ENCODE results near the gene SIGLEC10.
"Not testable (repeated sequence)": the region's sequence is repeated elsewhere in the genome, so short reads cannot be mapped to it uniquely, and the experiment has no call there.

SIGLEC10 gene, protein sequence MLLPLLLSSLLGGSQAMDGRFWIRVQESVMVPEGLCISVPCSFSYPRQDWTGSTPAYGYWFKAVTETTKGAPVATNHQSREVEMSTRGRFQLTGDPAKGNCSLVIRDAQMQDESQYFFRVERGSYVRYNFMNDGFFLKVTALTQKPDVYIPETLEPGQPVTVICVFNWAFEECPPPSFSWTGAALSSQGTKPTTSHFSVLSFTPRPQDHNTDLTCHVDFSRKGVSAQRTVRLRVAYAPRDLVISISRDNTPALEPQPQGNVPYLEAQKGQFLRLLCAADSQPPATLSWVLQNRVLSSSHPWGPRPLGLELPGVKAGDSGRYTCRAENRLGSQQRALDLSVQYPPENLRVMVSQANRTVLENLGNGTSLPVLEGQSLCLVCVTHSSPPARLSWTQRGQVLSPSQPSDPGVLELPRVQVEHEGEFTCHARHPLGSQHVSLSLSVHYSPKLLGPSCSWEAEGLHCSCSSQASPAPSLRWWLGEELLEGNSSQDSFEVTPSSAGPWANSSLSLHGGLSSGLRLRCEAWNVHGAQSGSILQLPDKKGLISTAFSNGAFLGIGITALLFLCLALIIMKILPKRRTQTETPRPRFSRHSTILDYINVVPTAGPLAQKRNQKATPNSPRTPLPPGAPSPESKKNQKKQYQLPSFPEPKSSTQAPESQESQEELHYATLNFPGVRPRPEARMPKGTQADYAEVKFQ
- total RNA-seq = 0.12 to 0.80 (median 0.42) reads per million in 4 donors

DNA sequence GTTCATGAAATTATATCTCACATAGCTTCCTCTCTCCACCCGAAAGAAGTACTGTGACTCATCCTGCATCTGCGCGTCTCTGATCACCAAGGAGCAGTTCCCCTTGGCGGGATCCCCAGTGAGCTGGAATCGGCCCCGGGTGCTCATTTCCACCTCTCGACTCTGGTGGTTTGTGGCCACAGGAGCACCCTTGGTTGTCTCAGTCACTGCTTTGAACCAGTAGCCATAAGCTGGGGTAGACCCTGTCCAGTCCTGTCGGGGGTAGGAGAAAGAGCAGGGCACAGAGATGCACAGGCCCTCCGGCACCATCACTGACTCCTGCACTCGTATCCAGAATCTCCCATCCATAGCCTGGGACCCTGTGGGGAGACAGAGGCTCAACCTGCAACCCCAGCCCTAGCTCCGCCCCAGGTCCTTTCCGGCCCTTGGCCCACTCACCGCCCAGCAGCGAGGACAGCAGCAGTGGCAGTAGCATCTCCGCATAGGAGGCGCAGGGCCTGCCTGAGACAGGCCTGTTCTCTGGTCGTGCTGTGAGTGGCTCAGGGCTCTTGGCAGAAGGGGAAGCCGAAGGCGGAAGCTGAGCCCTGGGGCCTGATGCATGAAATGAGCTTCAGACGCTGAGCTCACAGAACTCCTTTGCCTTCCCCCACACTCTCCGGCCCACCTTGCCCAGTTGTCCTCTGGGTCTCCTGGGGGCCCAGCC is at the start of gene SIGLEC10:
SIGLEC10 (minus strand) TSS at position 536 of the 703 bp plus-strand sequence; CDS start at position 475, 61 bp downstream.
- no peak for DNase-seq

DNA sequence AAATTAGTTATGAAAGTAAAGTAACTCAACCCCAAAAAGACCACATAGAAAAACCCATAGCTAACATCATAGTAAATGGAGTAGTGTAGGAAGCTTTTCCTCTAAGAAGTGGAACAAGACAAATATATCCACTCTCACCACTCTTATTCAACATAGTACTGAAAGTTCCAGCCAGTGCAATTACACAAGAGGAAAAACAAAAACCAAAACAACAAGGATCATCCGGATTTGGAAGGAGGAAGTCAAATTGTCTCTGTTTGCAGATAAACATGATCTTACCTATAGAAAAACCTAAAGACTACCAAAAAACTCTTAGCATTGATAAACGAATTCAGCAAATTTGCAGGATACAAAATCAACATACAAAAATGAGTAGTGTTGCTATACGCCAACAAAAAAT is 49.3 kb upstream of the SIGLEC10 start:
- no peak for DNase-seq

DNA sequence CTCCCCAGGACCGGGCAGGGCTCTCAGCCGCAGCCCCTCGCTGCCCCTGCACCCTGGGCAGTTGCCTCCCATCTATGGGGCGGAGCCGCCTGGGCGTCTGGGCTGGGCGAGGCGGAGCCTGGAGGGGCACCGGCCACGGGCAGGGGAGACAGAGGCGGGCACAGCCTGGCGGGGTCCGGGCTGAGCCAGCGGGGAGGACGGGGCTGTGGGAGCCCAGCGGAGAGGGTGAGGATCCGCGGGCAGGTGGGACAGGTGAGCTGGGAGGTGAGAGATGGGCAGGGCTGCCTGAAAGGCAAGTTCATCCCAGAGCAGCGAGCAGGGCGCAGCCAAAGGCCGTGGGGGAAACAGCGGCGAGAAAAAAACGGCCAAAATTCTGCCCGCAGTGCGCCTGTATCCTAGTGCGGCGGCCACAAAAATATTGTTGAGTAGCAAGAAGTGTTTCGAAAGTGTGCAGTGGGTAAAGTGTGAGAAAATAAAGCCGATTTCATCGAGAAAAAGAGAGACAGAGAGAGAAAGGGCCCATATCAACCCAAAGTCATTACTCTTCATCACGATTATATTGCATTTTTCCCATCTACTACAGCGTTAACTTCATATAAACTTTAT is 46.6 kb upstream of the SIGLEC10 start:
- not testable (repeated sequence) for DNase-seq

DNA sequence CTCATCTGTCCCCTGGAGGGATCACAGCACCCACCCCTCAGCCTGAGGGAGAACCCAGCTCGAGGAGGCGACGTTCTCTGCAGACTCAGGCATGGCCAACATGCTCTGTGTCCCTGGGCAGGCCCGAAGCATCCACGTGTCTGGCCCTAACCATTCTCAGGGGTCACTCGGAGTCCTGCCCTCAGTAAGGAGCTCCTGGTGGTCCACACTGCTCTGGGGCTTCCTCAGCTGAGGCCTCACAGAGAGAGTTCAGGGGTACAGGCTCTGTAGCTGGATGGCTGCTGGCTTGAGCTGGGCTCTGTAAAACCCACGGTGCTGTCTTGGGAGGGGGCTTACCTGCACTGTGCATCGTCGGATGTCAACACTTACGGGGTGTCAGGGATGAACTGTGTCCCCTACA is 45.2 kb upstream of the SIGLEC10 start:
- DNase-seq = no peak

DNA sequence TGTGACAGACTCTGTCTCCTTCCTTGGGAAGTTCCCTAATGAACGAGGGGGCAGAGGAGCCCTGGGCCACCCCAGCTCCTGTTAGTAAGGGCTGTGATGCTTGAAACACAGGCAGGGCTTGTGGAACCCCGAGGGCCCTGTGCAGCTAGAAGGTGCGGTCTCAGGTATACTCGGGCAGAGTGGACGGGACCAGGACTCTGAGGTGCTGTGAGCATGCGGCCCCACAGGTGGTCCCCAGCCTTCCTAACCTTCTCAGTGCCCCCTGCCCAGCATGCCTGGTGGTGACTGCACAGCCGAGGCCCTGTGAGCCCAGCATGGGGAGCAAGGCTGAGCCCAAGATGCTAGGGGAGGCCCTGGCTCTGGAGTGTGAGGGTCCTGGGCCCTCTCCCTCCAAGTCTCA is 44.8 kb upstream of the SIGLEC10 start:
- DNase-seq = no peak

DNA sequence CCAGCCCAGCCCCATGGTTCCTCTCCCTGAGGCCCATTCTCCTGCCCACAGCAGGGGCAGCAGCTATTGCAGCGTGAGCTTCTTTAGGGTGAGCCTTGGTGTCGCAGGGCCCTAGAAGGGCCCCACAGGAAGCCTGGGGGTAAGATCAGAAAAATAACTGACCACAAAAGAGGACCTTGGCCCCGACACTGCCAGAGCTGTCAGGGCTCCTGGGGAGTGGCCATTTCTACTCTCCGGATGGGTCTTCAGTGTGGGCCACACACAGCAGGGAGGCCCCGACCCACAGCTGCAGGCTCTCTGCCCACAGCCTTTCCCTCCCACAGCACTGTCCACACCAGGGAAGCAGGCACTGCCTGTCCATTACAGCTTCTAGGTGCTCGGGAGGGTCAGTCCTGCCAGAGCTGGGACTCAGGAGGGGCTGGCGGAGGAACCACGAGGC is 44.3 kb upstream of the SIGLEC10 start:
- no peak for DNase-seq

DNA sequence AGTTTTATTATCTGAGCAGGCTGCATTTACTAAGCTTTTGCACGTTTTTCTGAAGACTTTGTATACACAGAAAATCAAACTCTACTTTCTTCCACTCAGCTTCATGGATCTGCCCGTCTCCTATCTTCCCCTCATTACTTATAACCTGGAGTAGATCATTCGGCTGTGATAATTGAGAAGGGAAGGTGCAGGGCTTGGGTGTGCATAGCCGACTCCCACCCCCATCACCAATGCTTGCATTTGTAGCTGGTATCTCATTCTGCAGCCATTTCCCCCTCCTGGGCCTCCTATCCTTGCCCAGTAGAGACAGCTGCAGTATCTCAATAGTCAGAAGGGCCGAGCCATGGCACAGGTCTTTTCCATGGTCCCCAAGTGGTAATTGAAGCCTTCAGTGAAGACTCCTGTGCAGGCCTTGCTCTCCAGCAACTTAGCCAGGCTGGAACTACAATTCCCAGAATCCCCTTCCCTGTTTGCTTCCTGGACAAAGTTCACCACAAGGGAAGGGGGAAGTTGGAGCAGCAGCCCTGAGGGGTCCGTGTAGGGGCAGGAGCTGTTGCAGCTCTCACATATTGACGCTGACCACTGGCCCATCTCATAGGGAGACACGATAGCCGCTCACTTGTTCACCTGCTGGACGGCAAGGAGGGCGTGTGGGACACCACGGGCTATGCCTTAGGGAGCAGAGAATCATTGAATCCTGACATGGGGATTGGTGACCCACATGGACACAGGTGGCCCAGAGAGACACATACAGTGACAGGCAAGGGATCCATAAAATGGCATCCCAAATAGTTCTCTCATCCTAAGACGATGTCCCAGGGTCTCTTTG is 42.9 kb upstream of the SIGLEC10 start:
- no peak for DNase-seq

DNA sequence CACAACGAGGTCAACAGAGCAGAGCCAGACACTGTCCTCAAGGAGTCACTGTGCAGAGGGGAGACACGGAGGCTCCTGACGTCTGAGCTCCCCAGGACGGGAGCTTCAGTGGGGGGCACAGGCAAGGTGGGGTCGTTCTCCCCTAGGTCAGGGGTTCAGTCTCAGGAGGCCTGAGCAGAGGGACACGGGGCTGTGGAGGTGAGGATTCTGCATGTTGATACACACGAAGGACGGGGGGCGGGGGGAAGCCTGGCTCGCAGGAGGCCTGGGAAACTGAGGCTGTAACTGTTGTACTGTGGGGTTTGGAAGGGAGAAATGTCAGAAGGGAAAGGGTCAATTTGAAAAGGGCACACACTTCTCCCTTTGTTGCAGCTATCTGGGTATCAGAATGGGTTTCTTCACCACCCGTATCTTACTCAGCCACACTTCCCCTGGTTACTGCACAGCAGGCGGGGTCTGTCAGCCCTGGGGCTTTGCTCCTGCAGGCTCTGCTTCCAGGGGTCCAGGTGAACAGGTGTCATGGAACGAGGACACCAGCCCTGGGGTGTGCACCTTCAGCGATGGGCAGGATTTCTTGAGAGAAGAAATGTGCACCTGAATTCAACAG is 41.6 kb upstream of the SIGLEC10 start:
- no peak for DNase-seq

DNA sequence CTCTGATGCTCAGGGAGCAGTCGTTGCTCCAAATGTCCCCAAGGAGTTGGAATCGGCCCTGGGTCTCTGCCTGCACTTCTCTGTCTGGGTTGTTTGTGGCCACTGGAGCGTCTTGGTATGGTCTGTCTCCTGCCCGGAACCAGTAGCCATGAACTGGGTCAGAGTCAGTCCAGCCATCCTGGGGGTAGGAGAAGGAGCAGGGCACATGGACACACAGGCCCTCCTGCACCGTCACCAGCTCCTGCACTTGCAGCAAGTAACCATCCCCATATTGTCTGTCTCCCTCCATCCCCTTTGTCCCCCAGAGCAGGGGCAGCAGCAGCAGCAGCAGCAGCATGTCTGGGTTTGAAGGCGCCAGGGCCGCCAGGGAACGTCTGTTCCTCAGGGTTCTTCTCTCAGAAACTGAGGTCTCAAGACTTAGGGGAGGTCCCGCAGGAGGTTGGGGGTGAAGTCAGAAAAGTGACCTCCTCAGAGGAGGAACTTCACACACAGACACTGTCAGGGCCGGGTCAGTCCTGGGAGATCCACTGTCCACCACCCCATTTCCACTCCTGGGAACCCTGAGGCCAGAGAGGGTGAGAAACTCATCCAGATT is 40.7 kb upstream of the SIGLEC10 start, which contains the start of gene SIGLEC8:
SIGLEC8 (minus strand) TSS at position 404 of the 595 bp plus-strand sequence; CDS start at position 337, 67 bp downstream.
- no peak for DNase-seq

DNA sequence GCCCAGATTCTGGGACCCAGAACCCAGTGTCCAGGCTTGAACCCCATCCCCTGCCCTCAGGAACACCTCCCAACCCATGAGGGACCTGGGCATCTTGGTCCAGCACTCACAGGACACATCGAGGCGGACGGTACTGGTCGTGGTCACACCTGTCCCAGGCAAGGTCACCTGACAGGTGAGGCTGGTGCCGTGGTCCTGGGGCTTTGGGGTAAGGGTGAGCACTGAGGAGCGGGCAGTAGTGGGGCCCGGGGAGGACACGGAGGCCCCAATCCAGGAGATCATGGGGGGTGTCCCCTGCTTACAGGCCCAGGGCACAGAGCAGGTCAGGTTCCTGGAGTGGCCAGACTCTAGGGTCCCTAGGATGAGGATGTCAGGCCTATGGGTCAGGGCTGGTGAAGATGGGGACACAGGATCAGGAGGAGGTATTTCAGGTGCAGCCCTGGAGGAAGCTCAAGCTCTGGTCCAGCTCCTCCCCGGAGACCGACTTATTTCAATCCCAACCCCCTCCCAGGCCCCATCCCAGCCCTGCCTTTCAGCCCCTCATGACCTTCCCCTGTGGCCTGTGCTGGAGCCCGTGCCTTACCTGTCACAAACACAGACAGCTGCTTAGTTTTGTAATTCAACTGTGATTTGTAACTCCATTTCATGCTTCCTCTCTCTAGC is 40.0 kb upstream of the SIGLEC10 start:
- no peak for DNase-seq

DNA sequence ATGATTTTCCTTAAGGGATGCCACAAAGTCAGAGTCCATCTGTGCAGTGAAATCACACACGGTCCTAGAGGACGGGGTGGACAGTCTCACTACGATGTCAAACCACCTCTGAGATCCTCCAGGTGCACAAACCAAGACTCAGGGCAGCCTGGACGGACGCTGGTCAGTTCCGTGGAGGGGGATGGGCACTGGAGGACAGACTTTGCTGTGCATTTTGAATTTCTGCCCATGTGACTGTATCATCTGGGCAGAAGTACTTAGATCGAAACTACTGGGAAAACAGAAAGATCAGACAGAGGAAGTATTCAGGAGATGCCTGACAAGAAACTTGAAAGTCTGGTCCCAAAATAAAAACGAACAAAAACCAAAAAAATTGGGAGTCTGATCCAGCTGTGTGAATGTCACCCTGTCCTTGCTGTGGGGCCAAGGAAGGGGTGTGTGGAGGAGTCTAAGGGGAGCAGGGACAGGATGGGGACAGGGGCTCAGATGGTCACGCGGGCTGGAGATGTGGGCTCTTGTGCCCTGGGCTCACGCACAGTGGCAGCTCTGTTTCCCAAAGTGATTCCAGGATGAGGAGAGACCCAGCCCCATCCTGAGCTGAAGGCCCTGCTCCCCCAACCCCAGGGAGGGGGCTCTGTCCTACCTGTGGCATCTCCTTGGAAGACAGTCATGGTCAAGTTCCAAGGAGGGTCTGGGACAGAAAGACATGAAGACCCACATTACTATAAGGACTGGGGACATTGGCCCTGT is 39.3 kb upstream of the SIGLEC10 start:
- DNase-seq = no peak

DNA sequence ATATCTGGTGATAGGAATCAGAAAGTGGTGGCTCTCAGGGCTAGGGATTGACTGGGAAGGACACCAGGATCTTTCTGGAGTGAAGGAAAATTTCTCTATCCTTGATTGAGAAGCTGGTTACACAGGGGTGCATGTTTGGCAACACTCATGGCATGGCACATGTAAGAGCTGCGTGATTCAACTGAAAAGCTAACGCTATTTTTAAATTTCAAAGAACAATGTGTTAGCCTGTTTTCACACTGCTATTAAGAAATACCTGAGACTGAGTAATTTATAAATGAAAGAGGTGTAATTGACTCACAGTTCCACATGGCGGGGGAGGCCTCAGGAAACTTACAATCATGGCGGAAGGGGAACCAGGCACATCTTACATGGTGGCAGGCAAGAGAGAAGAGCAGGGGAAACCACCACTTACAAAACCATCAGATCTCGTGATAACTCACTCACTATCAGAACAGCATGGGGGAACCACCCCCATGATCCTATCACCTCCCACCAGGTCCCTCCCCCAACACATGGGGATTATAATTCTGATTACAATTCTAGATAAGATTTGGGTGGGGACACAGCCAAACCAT is 33.4 kb upstream of the SIGLEC10 start:
- no peak for DNase-seq

DNA sequence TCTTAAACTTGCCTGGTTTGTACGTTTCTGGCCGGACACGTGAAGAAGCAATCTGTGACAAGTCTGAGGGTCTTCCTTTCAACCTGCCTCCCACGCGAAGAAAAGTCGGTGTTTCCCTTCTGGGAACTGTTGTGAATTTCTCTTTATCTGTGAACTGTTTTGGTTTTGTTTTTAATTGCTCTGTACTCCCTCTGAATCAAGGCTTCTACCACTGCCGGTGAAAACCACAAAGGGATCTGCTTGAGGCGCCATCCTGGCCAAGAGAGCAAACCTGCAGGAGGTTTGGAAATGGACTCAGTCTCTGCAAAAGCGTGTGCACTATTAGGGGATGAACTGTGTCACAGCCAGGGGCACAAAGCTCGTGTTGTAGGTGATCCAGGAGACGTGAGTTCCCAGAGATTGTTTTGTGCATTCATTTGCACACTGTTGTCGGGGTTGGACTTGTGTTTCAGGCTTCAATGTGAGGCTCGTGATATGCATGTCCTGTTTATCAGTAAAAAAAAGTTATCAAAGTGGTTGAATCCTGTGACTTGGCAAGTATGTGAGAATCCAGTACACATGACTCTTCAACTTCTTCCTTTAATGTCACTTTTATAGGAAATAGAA is 31.1 kb upstream of the SIGLEC10 start:
- DNase-seq = peak in 1 of 5 donors; percentile 50

DNA sequence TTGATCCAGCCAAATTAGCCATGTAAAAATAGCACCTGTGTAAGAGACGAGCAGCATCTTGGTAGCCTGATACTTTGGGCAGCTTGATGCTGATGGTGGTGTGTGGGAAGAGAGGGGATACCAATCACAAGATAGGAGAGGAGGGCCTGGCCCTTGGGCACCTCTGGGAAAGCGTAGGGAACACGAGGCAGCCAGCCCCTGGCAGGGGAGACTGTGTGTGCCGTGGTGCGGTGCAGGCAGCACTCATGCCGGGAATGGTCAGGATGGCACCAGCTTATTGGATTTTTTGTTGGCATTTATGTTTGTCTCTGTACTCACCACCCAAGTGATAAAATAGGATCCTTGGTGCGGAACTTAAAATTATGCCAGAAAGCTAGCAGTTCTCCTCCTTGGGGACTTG is 30.6 kb upstream of the SIGLEC10 start:
- DNase-seq = no peak

DNA sequence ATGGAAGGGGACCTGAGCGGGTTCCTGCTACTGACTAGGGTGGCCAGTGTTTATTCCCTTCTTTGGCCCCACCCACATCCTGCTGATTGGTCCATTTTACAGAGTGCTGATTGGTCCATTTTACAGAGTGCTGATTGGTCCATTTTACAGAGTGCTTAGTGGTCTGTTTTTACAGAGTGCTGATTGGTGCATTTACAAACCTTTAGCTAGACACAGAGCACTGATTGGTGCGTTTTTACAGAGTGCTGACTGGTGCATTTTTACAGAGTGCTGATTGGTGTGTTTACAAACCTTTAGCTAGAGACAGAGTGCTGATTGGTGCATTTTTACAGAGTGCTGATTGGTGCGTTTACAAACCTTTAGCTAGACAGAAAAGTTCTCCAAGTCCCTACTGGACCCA is 30.1 kb upstream of the SIGLEC10 start:
- DNase-seq = not testable (repeated sequence)

DNA sequence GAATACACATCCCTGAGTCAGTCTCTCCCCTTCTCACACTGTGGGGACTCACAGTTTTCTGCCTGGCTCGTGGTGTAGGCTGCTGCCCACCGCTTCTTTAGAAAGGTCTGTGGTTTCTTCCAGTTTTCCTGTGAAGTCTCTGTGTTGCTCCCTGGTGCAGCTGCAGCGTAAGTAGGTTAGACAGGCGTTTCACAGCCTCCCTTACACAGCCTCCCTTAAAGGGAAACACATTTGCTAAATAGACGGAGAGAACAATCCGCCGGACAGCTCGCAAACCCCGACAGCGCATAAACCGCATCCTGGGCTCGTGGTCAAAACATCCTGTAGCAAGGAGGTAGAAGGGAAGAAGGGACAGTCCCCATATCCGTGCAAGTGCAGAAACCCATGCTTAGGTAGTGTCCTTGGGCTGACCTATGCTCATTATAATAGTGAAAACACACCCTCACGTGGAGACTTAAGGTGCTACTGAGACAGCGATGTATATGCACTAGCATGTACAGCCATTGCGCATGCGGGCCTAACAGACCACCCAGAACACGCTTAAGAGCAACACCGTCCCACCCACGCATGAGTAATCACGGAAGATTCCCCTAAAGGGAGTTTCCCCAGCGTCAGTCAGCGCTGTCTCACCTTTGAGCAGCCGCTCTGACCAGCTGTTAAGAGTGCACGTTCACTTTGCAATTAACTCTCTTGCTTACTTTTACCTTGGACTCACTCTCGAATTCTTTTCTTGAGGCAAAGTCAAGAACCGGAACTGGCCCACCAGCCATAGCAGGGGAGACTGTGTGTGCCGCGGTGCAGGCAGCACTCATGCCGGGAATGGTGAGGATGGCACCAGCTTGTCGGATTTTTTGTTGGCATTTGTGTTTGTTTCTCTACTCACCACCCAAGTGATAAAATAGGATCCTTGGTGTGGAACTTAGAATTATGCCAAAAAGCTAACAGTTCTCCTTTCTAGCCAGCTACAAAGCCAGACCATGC is 24.3 kb upstream of the SIGLEC10 start:
- DNase-seq = peak; percentile 55 to 94 (median 65)

DNA sequence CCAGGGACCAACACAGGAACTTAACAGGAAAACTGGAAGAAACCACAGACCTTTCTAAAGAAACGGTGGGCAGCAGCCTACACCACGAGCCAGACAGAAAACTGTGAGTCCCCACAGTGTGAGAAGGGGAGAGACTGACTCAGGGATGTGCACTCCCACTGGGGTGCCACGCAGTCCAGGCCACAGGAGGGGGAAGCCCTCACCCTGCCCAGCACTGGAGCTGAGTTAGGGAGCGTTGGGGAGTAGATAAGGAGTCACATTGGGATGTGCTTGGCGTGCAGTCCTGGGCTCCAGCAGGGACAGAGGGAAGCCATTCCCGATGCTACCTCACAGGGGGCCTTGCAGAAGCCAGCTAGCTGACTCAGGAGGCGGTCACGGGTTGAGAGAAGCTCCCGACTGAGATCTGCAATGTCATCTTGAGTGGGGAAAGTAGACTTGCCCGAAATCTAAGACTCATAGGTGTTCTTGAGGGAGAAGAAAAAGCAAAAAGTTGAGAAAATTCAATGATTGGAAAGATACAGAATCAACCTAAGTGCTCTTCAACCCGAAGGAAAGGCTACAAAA is 23.5 kb upstream of the SIGLEC10 start:
- DNase-seq = no peak

All from T-helper 1 cell (primary cell).